GM23338 (cell line): ENCODE data around the gene CHMP4B. TPM values are rescaled to one million over a fixed set of nuclear protein-coding genes. Genes with fewer than 3 reads are reported as not detected.
A peak's percentile ranks its signal among the peaks of the same experiment; 100 is the strongest.

Source experiments
- ATAC-seq: fragments of 200-7000 bp; cut with Tn5 transposase; 3 replicates; pipeline ENCODE4 v1.9.1; 2020
- DNase-seq: peaks from one replicate; pipeline ENCODE4 v3.0.0-alpha.2; 2015; ENCODE audit warnings: low spot score
- H2AFZ ChIP-seq: fragments of 200-600 bp; sonication (generic); 2 replicates; pipeline ENCODE4 v1.8.0; 2016; ENCODE audit warnings: antibody characterized with exemption, mild to moderate bottlenecking, moderate library complexity
- H3F3A ChIP-seq: fragments of 200-600 bp; sonication (generic); replicated peaks from 2 replicates; pipeline ENCODE4 v1.8.0; 2017; ENCODE audit warnings: antibody characterized with exemption, mixed run types, low read depth
- H3K27ac ChIP-seq: fragments of 200-600 bp; sonication (generic); 2 replicates; pipeline ENCODE4 v1.6.1; 2016; ENCODE audit warnings: low read depth
- H3K27me3 ChIP-seq: fragments of 200-600 bp; sonication (generic); 2 replicates; pipeline ENCODE4 v1.8.0; 2016; ENCODE audit warnings: mild to moderate bottlenecking, mixed run types, moderate library complexity; ENCODE audit not compliant: insufficient read depth
- H3K36me3 ChIP-seq: fragments of 200-600 bp; sonication (generic); 2 replicates; pipeline ENCODE4 v1.8.0; 2016; ENCODE audit warnings: mild to moderate bottlenecking; ENCODE audit not compliant: insufficient read depth
- H3K4me1 ChIP-seq: fragments of 200-600 bp; sonication (generic); 2 replicates; pipeline ENCODE4 v1.8.0; 2016; ENCODE audit warnings: mild to moderate bottlenecking, moderate library complexity; ENCODE audit not compliant: insufficient read depth
- H3K4me2 ChIP-seq: fragments of 200-600 bp; sonication (generic); 2 replicates; pipeline ENCODE4 v1.7.1; 2017; ENCODE audit warnings: mixed run types
- H3K4me3 ChIP-seq: fragments of 200-600 bp; sonication (generic); 2 replicates; pipeline ENCODE4 v1.6.1; 2016; ENCODE audit warnings: mixed run types
- H3K79me2 ChIP-seq: fragments of 200-600 bp; sonication (generic); replicated peaks from 2 replicates; pipeline ENCODE4 v1.8.0; 2017; ENCODE audit warnings: mild to moderate bottlenecking; ENCODE audit not compliant: insufficient read depth
- H3K9me2 ChIP-seq: fragments of 200-600 bp; sonication (generic); 2 replicates; pipeline ENCODE4 v1.8.0; 2017; ENCODE audit not compliant: insufficient read depth
- H4K20me1 ChIP-seq: fragments of 200-600 bp; sonication (generic); replicated peaks from 2 replicates; pipeline ENCODE4 v1.8.0; 2017; ENCODE audit warnings: mild to moderate bottlenecking; ENCODE audit not compliant: insufficient read depth
- H3K27ac Mint-ChIP-seq: 2 replicates; pipeline ENCODE4 v1.8.0; 2020; ENCODE audit warnings: inconsistent platforms, mild to moderate bottlenecking, moderate library complexity, mixed read lengths
- H3K27me3 Mint-ChIP-seq: 3 replicates; pipeline ENCODE4 v1.8.0; 2022; ENCODE audit warnings: low read depth, mild to moderate bottlenecking, moderate library complexity, mixed read lengths, inconsistent platforms; ENCODE audit not compliant: insufficient read depth, poor library complexity
- H3K36me3 Mint-ChIP-seq: 3 replicates; pipeline ENCODE4 v1.8.0; 2021; ENCODE audit warnings: low read depth, mild to moderate bottlenecking, inconsistent platforms, moderate library complexity, mixed read lengths
- H3K4me1 Mint-ChIP-seq: 3 replicates; pipeline ENCODE4 v1.8.0; 2020; ENCODE audit warnings: mild to moderate bottlenecking, inconsistent platforms, mixed read lengths
- H3K4me3 Mint-ChIP-seq: 3 replicates; pipeline ENCODE4 v1.8.0; 2021; ENCODE audit warnings: moderate library complexity, mild to moderate bottlenecking, inconsistent platforms, mixed read lengths
- H3K9me3 Mint-ChIP-seq: 3 replicates; pipeline ENCODE4 v1.8.0; 2020; ENCODE audit warnings: moderate library complexity, mild to moderate bottlenecking, inconsistent platforms, mixed read lengths
- CREB1 ChIP-seq: fragments of 250-450 bp; sonication (Bioruptor Pico); IDR thresholded peaks from 2 replicates; pipeline ENCODE4 v1.5.0; 2020; ENCODE audit warnings: low read depth, mild to moderate bottlenecking, moderate library complexity
- CTCF ChIP-seq, 2 experiments: fragments of 200-600 bp in 1 of 2; sonication (generic) in 1 of 2; conservative IDR thresholded peaks; 2 replicates each; pipeline versions ENCODE4 v1.5.1 to v1.6.1; 2016 to 2017; ENCODE audit warnings: antibody characterized with exemption in 2 of 2, low read depth in 2 of 2, mild to moderate bottlenecking in 2 of 2, moderate library complexity in 1 of 2
- EZH2 ChIP-seq: fragments of 200-600 bp; sonication (generic); IDR thresholded peaks from one replicate; pipeline ENCODE4 v1.8.0; 2017; ENCODE audit warnings: antibody characterized with exemption, mild to moderate bottlenecking, low read depth; ENCODE audit not compliant: unreplicated experiment
- EZH2phosphoT487 ChIP-seq: fragments of 200-600 bp; sonication (generic); IDR thresholded peaks from one replicate; pipeline ENCODE4 v1.8.1; 2018; ENCODE audit warnings: antibody characterized with exemption; ENCODE audit not compliant: unreplicated experiment
- JUNB ChIP-seq: IDR thresholded peaks from one replicate; pipeline ENCODE4 v1.6.1; 2016; ENCODE audit warnings: antibody characterized with exemption; ENCODE audit not compliant: unreplicated experiment
- NANOG ChIP-seq: IDR thresholded peaks from 2 replicates; pipeline ENCODE4 v1.6.1; 2016; ENCODE audit warnings: antibody characterized with exemption, borderline replicate concordance
- POLR2AphosphoS5 ChIP-seq: IDR thresholded peaks from 2 replicates; pipeline ENCODE4 v1.6.1; 2016; ENCODE audit warnings: antibody characterized with exemption, low read depth
- REST ChIP-seq: IDR thresholded peaks from one replicate; pipeline ENCODE4 v1.6.1; 2018; ENCODE audit warnings: antibody characterized with exemption; ENCODE audit not compliant: unreplicated experiment
- STAT1 ChIP-seq: IDR thresholded peaks from one replicate; pipeline ENCODE4 v1.6.1; 2016; ENCODE audit warnings: antibody characterized with exemption; ENCODE audit not compliant: unreplicated experiment
- ZNF114 ChIP-seq: fragments of 250-450 bp; sonication (Bioruptor Pico); IDR thresholded peaks from 2 replicates; pipeline ENCODE4 v1.5.0; 2020; ENCODE audit warnings: mild to moderate bottlenecking, moderate library complexity
- ZNF331 ChIP-seq: fragments of 250-450 bp; sonication (Bioruptor Pico); IDR thresholded peaks from 2 replicates; pipeline ENCODE4 v1.5.0; 2020; ENCODE audit warnings: low read depth, mild to moderate bottlenecking, moderate library complexity
- ZNF462 ChIP-seq: fragments of 250-450 bp; sonication (Bioruptor Pico); IDR thresholded peaks from 2 replicates; pipeline ENCODE4 v1.5.0; 2020; ENCODE audit warnings: mild to moderate bottlenecking, moderate library complexity
- polyA plus RNA-seq: library from polyadenylated mRNA; unstranded; fragments of >200 nt; fragmentation: Nextera tagmentation; extraction: Ambion mirVana; gene quantifications from 2 replicates; pipeline ENCODE4 v1.2.1, GENCODE V29; 2016
- total RNA-seq: library from RNA; depleted of rRNA; stranded (reverse); fragments of >200 nt; shearing (Covaris generic); gene quantifications from 2 replicates; pipeline ENCODE4 v1.2.3, GENCODE V29; 2014
- TF ChIP-seq, protein P1 (sequence below): IDR thresholded peaks from 2 replicates; pipeline ENCODE4 v1.6.1; 2016; ENCODE audit warnings: antibody characterized with exemption

Gene CHMP4B
- total and polyA plus RNA-seq, 2 experiments from 2014 or later = 14.5 to 49.3 TPM

- peak overlapping the region; percentile 89 for H2AFZ ChIP-seq
- DNase-seq = no peak
- Mint-ChIP-seq H3K4me3 (no peak overlapping the region), H3K36me3 (no peaks in the 10 kb centered on the region), H3K27ac (no peak overlapping the region), H3K4me1 (peaks cover 5% of the 10 kb centered on the region; the same call in 2 of the 3 replicates), H3K27me3 (peaks cover 4% of the 10 kb centered on the region), H3K9me3 (no peaks in the 10 kb centered on the region)
- TF ChIP-seq ZNF462 (CRISPR knock-in tag) (no peak), REST (no peak), POLR2AphosphoS5 (no peak), ZNF331 (CRISPR knock-in tag) (no peak), CREB1 (CRISPR knock-in tag) (no peak), STAT1 (no peak), CTCF (conservative IDR thresholded peaks at IDR 0.05; ENCODE audit: low read depth in 2 of 2) (no peak), EZH2 (no peak), JUNB (no peak), NANOG (no peak), ZNF114 (CRISPR knock-in tag) (no peak), EZH2phosphoT487 (no peak)
- TF ChIP-seq, protein P1, sequence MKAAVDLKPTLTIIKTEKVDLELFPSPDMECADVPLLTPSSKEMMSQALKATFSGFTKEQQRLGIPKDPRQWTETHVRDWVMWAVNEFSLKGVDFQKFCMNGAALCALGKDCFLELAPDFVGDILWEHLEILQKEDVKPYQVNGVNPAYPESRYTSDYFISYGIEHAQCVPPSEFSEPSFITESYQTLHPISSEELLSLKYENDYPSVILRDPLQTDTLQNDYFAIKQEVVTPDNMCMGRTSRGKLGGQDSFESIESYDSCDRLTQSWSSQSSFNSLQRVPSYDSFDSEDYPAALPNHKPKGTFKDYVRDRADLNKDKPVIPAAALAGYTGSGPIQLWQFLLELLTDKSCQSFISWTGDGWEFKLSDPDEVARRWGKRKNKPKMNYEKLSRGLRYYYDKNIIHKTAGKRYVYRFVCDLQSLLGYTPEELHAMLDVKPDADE = no peak
- H3K79me2 ChIP-seq = no peaks in the 10 kb centered on the region
- ATAC-seq = no peak
- H3K4me2 ChIP-seq = no peak overlapping the region
- H4K20me1 ChIP-seq = no peaks in the 10 kb centered on the region
- no peak overlapping the region for H3K4me3 ChIP-seq
- H3K9me2 ChIP-seq = no peaks in the 10 kb centered on the region
- H3K4me1 ChIP-seq = no peaks in the 10 kb centered on the region
- H3K27me3 ChIP-seq = no peaks in the 10 kb centered on the region
- H3F3A ChIP-seq = no peaks in the 10 kb centered on the region
- H3K27ac ChIP-seq = no peak overlapping the region
- no peaks in the 10 kb centered on the region for H3K36me3 ChIP-seq
These were observed 90.0 kb downstream of the CHMP4B start for GRCh38 chr20:33901132-33901523.
